Adrenal gland (tissue), 12 donors: ENCODE results near the gene FOXI1. TPM values are rescaled to one million over a fixed set of nuclear protein-coding genes. Genes with fewer than 3 reads are reported as not detected.

Experiments used
- DNase-seq, 7 donors: peaks; one replicate each; pipeline ENCODE4 v3.0.0-alpha.2; 2019 to 2020
- H3K27ac ChIP-seq, 5 donors: fragments of 200-600 bp; sonication (generic) in 4 of 5; 1 replicate in 3 of 5; 2 replicates in 2 of 5; pipeline versions ENCODE4 v1.5.1 to v1.8.0; 2016 to 2020; ENCODE audit warnings: mild to moderate bottlenecking in 1 of 5
- H3K27me3 ChIP-seq: fragments of 200-600 bp; 2 replicates; pipeline ENCODE4 v1.8.0; 2021
- H3K36me3 ChIP-seq, 2 donors: fragments of 200-600 bp; replicated peaks in 1 of 2; 1 replicate in 1 of 2; 2 replicates in 1 of 2; pipeline versions ENCODE4 v1.5.1 to v1.8.0; 2018 to 2022
- H3K4me1 ChIP-seq, 2 donors: fragments of 200-600 bp; replicated peaks in 1 of 2; 1 replicate in 1 of 2; 2 replicates in 1 of 2; pipeline versions ENCODE4 v1.5.1 to v1.8.0; 2018 to 2021
- H3K4me3 ChIP-seq, 4 donors: fragments of 200-600 bp; sonication (generic) in 3 of 4; one replicate each; pipeline ENCODE4 v1.5.1; 2016 to 2018
- H3K9me3 ChIP-seq, 3 donors: fragments of 200-600 bp; sonication (generic) in 1 of 3; replicated peaks in 1 of 3; 1 replicate in 2 of 3; 2 replicates in 1 of 3; pipeline versions ENCODE4 v1.5.1 to v1.8.0; 2016 to 2021
- CTCF ChIP-seq, 6 experiments: fragments of 450-650 bp in 4 of 6; fragments of 200-600 bp in 2 of 6; sonication (generic) in 1 of 6; IDR thresholded peaks; 1 replicate in 5 of 6; 2 replicates in 1 of 6; pipeline versions ENCODE4 v1.5.1 to v1.8.0; 2016 to 2021; ENCODE audit warnings: antibody characterized with exemption in 6 of 6, mild to moderate bottlenecking in 2 of 6, moderate library complexity in 1 of 6
- POLR2A ChIP-seq, 2 donors: fragments of 450-650 bp; IDR thresholded peaks; one replicate each; pipeline ENCODE4 v1.6.1; 2017; ENCODE audit warnings: antibody characterized with exemption in 2 of 2, mild to moderate bottlenecking in 2 of 2, moderate library complexity in 1 of 2
- WGBS, 4 donors: extraction: QIAGEN DNeasy Blood & Tissue Kit in 2 of 4; methylation state at CpG; one replicate each; pipeline versions ENCODE4 v1.1.5 to v1.1.7; 2013 to 2017; 5-methylcytosine and 5-hydroxymethylcytosine counted together
- intact Hi-C, 2 donors: fragments of 100-400 bp; cut with DNase I; formaldehyde crosslinking; loops; one replicate each; pipeline versions ENCODE4 v1.14.1 to v1.15.0; 2022 to 2023
- polyA plus RNA-seq, 3 donors: library from polyadenylated mRNA; stranded (reverse); fragments of 200-250 nt in 2 of 3; fragments of 350-450 nt in 1 of 3; fragmentation: Illumina TruSeq in 1 of 3; extraction: RNeasy Lipid Tissue Mini Kit (QIAGEN cat#74804) in 1 of 3; gene quantifications; one replicate each; pipeline ENCODE4 v1.2.3, GENCODE V29; 2013 to 2014
- total RNA-seq, 9 donors: library from RNA; depleted of rRNA in 4 of 9; stranded (reverse); fragments of >200 nt in 4 of 9; fragments of 120-200 nt in 1 of 9; fragmentation: NEBNext Ultra II Directional in 1 of 9; extraction: Animal tissue kit (Norgen Biotek cat#: 25700) in 1 of 9; gene quantifications; one replicate each; pipeline versions ENCODE4 v1.1.0 to v1.2.4, GENCODE V29; 2013 to 2023
- donor health status: healthy with polysubstance abuse.
- donor health status: Bipolar disorder and iron deficiency.
- donor health status: DM: yes; HTN: yes; CAD: no.
- donor health status: DM: no; HTN: no; CAD: no.
- donor health status: DM: no; HTN: no; CAD: no.
- donor health status: DM: yes; HTN: yes; CAD: no.

The FOXI1 gene
- total and polyA plus RNA-seq, 12 donors = not detected

- intact Hi-C loops = loop anchor here (2.0 to 10.0 kb wide), 4 partner anchors 84 to 324 kb away; no protein-coding TSS in a partner anchor
- peak; percentile 74 to 95 (median 91) for DNase-seq
- H3K4me1 ChIP-seq = peaks cover 0 to 5% of the 10 kb centered on the region in 2 donors
These were observed 5.4 kb upstream of the FOXI1 start for GRCh38 chr5:170100066-170100943.

GRCh38 chr5:170103447-170103846, 2.2 kb upstream of the FOXI1 start:
- H3K9me3 ChIP-seq = no peaks in the 10 kb centered on the region
- no peak overlapping the region for H3K27ac ChIP-seq
- no peak for TF ChIP-seq CTCF (IDR thresholded peaks at IDR 0.05)
- TF ChIP-seq POLR2A (IDR thresholded peaks at IDR 0.05) = no peak
- H3K4me3 ChIP-seq = no peak overlapping the region
- H3K36me3 ChIP-seq = no peaks in the 10 kb centered on the region
- no peaks in the 10 kb centered on the region for H3K4me1 ChIP-seq
- WGBS, 4 donors = 94 to 100% (median 99%) methylated on average over 1 of the region's 1 CpG
- intact Hi-C loops = loop anchor here (5.0 to 10.0 kb wide), 3 partner anchors 84 to 321 kb away; no protein-coding TSS in a partner anchor
- no peaks in the 10 kb centered on the region for H3K27me3 ChIP-seq
- DNase-seq = no peak

More at GRCh38 chr5:170100066-170100943, 5.4 kb upstream of the FOXI1 start:
- 30 to 34% (median 33%) methylated on average over 13 of the region's 13 CpGs for WGBS, 4 donors
- Histone ChIP-seq H3K27me3 (no peaks in the 10 kb centered on the region), H3K27ac (no peak overlapping the region), H3K36me3 (no peaks in the 10 kb centered on the region), H3K4me3 (no peak overlapping the region), H3K9me3 (no peaks in the 10 kb centered on the region)
- no peak for TF ChIP-seq POLR2A (IDR thresholded peaks at IDR 0.05)
- TF ChIP-seq CTCF (IDR thresholded peaks at IDR 0.05) = peak; percentile 57 to 90 (median 75)

DNA sequence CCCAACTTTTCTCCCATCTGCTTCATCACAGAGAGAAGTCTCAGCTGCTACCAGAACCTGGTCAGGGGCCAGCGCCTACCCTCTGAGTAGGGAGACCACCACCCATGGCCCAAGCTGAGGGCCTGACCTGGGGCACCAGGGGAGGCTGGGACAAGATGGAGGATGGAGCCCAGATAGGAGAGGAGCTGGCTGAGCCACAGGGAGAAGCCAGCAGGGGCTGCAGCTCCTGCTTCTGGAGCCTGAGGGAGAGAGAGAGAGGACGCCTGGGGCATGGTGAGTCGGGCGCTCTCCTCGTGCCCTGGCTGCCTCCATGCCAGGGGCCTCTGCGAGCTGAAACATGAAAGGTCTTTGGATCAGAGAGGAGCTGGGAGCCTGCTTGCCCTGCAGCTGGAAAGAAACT, 1.4 kb upstream of the FOXI1 start:
- Histone ChIP-seq H3K4me1 (no peaks in the 10 kb centered on the region), H3K27ac (no peak overlapping the region), H3K9me3 (no peaks in the 10 kb centered on the region), H3K36me3 (no peaks in the 10 kb centered on the region), H3K27me3 (no peaks in the 10 kb centered on the region), H3K4me3 (no peak overlapping the region)
- peak in 2 of 7 donors; percentile 4 to 12 for DNase-seq
- WGBS, 4 donors = 79 to 90% (median 86%) methylated on average over 4 to 6 of the region's 6 CpGs
- intact Hi-C loops = loop anchor here (5.0 to 10.0 kb wide), 3 partner anchors 83 to 321 kb away; no protein-coding TSS in a partner anchor
- TF ChIP-seq POLR2A (IDR thresholded peaks at IDR 0.05) (no peak), CTCF (IDR thresholded peaks at IDR 0.05) (no peak)

DNA sequence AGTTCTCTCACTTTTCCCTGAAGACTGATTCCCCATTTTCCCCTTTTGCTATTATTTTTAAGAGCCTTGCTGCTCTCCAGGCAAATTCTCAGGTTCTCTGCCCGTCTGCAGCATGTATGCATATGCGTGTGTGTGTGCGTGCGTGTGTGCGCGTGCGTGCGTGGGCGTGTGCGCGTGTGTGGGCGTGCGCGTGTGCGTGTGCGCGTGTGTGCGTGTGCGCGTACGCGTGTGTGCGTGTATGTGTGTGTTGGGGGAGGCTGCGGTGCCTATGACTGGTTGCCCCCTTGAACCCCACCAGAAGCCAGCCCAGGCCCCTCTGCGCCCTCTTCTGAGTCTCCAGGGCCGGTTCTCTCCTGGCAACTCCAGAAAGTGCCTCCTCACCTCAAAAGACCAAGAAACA, 987 bp upstream of the FOXI1 start:
- intact Hi-C loops = loop anchor here (5.0 to 10.0 kb wide), 4 partner anchors 68 to 320 kb away; no protein-coding TSS in a partner anchor
- TF ChIP-seq POLR2A (IDR thresholded peaks at IDR 0.05) (no peak), CTCF (IDR thresholded peaks at IDR 0.05) (no peak)
- Histone ChIP-seq H3K27ac (no peak overlapping the region), H3K9me3 (no peaks in the 10 kb centered on the region), H3K4me3 (no peak overlapping the region), H3K27me3 (no peaks in the 10 kb centered on the region), H3K36me3 (no peaks in the 10 kb centered on the region), H3K4me1 (no peaks in the 10 kb centered on the region)
- WGBS, 4 donors = 86 to 96% (median 91%) methylated on average over 25 to 26 of the region's 26 CpGs
- peak in 2 of 7 donors; percentile 6 to 31 for DNase-seq
